Endothelial cell of umbilical vein (primary cell): ENCODE data around the gene PRRX2. TPM values are rescaled to one million over a fixed set of nuclear protein-coding genes. Genes with fewer than 3 reads are reported as not detected.
"Not testable (repeated sequence)": the region's sequence is repeated elsewhere in the genome, so short reads cannot be mapped to it uniquely, and the experiment has no call there.

Experiments used
- BruUV-seq: library from RNA; stranded (reverse); fragments of 400-500 nt; replicated peaks from 2 replicates; lab custom pipeline; 2021; lab: Mats Ljungman, UMichigan
- CTCF ChIA-PET: fragments of 300-600, 350-600 bp; sonication (Branson Sonifier 250); formaldehyde crosslinking; loops from one replicate; lab custom pipeline; 2021; ENCODE audit warnings: antibody characterized with exemption, inconsistent platforms; lab: Charles Lee
- POLR2A ChIA-PET: fragments of 300-600, 350-600 bp; sonication (Branson Sonifier 250); formaldehyde crosslinking; loops from one replicate; lab custom pipeline; 2021; ENCODE audit warnings: antibody characterized with exemption, inconsistent platforms; lab: Charles Lee
- DNase-seq: peaks from one replicate; pipeline ENCODE4 v3.0.0-alpha.2; 2011; ENCODE audit warnings: low read depth, low spot score
- FAIRE-seq: peaks from 2 replicates; lab custom pipeline; 2011; peaks lifted over from hg19 to GRCh38; lab: Jason Lieb, UNC
- H2AFZ ChIP-seq: 2 replicates; pipeline ENCODE4 v1.6.0; 2012; ENCODE audit warnings: low read depth, low read length, control low read depth, inconsistent platforms
- H3K27ac ChIP-seq: 2 replicates; pipeline ENCODE4 v1.5.1; 2011; ENCODE audit warnings: low read depth, mild to moderate bottlenecking, control low read depth, low read length, moderate library complexity; ENCODE audit not compliant: insufficient read depth
- H3K27me3 ChIP-seq, 2 experiments: 2 replicates each; pipeline versions ENCODE4 v1.6.0 to v1.6.1; 2011; ENCODE audit warnings: low read length in 2 of 2, mixed read lengths in 1 of 2; ENCODE audit not compliant: control insufficient read depth in 2 of 2, insufficient read depth in 2 of 2
- H3K36me3 ChIP-seq, 2 experiments: 2 replicates in 1 of 2; 3 replicates in 1 of 2; pipeline ENCODE4 v1.5.1; 2011; ENCODE audit warnings: low read length in 2 of 2, mild to moderate bottlenecking in 1 of 2, moderate library complexity in 1 of 2; ENCODE audit not compliant: control insufficient read depth in 2 of 2, insufficient read depth in 2 of 2; ENCODE audit errors: extremely low read depth in 1 of 2
- H3K4me1 ChIP-seq: 3 replicates; pipeline ENCODE4 v1.5.1; 2011; ENCODE audit warnings: mild to moderate bottlenecking, low read length; ENCODE audit not compliant: control insufficient read depth, insufficient read depth; ENCODE audit errors: extremely low read depth
- H3K4me2 ChIP-seq: 2 replicates; pipeline ENCODE4 v1.6.1; 2011; ENCODE audit warnings: low read length, control low read depth, mixed read lengths; ENCODE audit not compliant: insufficient read depth
- H3K4me3 ChIP-seq, 3 experiments: fragments of 200-600 bp in 1 of 3; sonication (generic), shearing (Covaris generic) in 1 of 3; replicated peaks in 1 of 3; 2 replicates each; pipeline ENCODE4 v1.5.1; 2011 to 2016; ENCODE audit warnings: control low read depth in 3 of 3, low read length in 3 of 3, mild to moderate bottlenecking in 2 of 3, inconsistent platforms in 1 of 3, low read depth in 1 of 3, moderate library complexity in 1 of 3; ENCODE audit not compliant: insufficient read depth in 1 of 3
- H3K79me2 ChIP-seq: 2 replicates; pipeline ENCODE4 v1.6.0; 2012; ENCODE audit warnings: low read length, inconsistent platforms; ENCODE audit not compliant: control insufficient read depth, insufficient read depth
- H3K9ac ChIP-seq: replicated peaks from 2 replicates; pipeline ENCODE3; 2011; ENCODE audit warnings: low read length, control low read depth; ENCODE audit not compliant: insufficient read depth; ENCODE audit errors: extremely low read depth
- H3K9me1 ChIP-seq: replicated peaks from 3 replicates; pipeline ENCODE4 v1.6.0; 2011; ENCODE audit warnings: mild to moderate bottlenecking, low read length; ENCODE audit not compliant: control insufficient read depth, insufficient read depth; ENCODE audit errors: extremely low read depth
- H3K9me3 ChIP-seq: replicated peaks from 2 replicates; pipeline ENCODE4 v1.5.1; 2012; ENCODE audit warnings: low read length, inconsistent platforms; ENCODE audit not compliant: control insufficient read depth, insufficient read depth
- H4K20me1 ChIP-seq: replicated peaks from 2 replicates; pipeline ENCODE3; 2011; ENCODE audit warnings: mild to moderate bottlenecking, low read length; ENCODE audit not compliant: control insufficient read depth, insufficient read depth; ENCODE audit errors: extremely low read depth
- EZH2 ChIP-seq: IDR thresholded peaks from 2 replicates; pipeline ENCODE4 v1.6.1; 2012; ENCODE audit warnings: borderline replicate concordance, low read depth, mild to moderate bottlenecking, moderate library complexity, low read length, inconsistent platforms; ENCODE audit not compliant: severe bottlenecking
- FOS ChIP-seq: IDR thresholded peaks from 2 replicates; pipeline ENCODE4 v1.6.1; 2011; ENCODE audit warnings: mild to moderate bottlenecking, low read length, moderate library complexity, borderline replicate concordance; ENCODE audit not compliant: insufficient read depth
- GATA2 ChIP-seq: IDR thresholded peaks from 2 replicates; pipeline ENCODE4 v1.7.0; 2011; ENCODE audit warnings: low read depth, mild to moderate bottlenecking, moderate library complexity, mixed read lengths, low read length; ENCODE audit not compliant: insufficient read length, insufficient read depth
- JUN ChIP-seq: IDR thresholded peaks from 2 replicates; pipeline ENCODE4 v1.6.1; 2011; ENCODE audit warnings: borderline replicate concordance, low read depth; ENCODE audit not compliant: insufficient read length, insufficient read depth
- MYC ChIP-seq: IDR thresholded peaks from one replicate; pipeline ENCODE4 v1.6.1; 2011; ENCODE audit warnings: mild to moderate bottlenecking, low read depth, low read length
- POLR2A ChIP-seq: IDR thresholded peaks from 2 replicates; pipeline ENCODE4 v1.6.1; 2012; ENCODE audit warnings: low read depth, mild to moderate bottlenecking, control low read depth, low read length
- POLR2AphosphoS5 ChIP-seq: IDR thresholded peaks from 2 replicates; pipeline ENCODE4 v1.6.1; 2012; ENCODE audit warnings: low read depth, mild to moderate bottlenecking, control low read depth, low read length, moderate library complexity; ENCODE audit not compliant: insufficient read depth
- dilution Hi-C: fragments of 300-500 bp; cut with MboI; formaldehyde crosslinking; loops from one replicate; pipeline ENCODE4 v1.15.0; 2019; ENCODE audit warnings: low sequenced_read_pairs; ENCODE audit not compliant: extremely low pct_ligation_motif_present
- intact Hi-C: fragments of 100-400 bp; cut with micrococcal nuclease; formaldehyde crosslinking; loops from one replicate; pipeline ENCODE4 v1.10.0; 2022
- polyA plus RNA-seq, 4 experiments: library from polyadenylated mRNA; depleted of rRNA in 3 of 4; stranded (reverse) in 3 of 4; unstranded in 1 of 4; fragments of >200 nt; gene quantifications; 2 replicates each; pipeline versions ENCODE4 v1.2.1 to v1.2.3, GENCODE V29; 2011 to 2012; ENCODE audit warnings: missing spikeins in 1 of 4
- total RNA-seq: library from RNA; stranded (reverse); gene quantifications from 2 replicates; pipeline ENCODE4 v1.2.3, GENCODE V29; 2021
- TF ChIP-seq, protein P1 (sequence below), 2 donors: IDR thresholded peaks; 1 replicate in 1 of 2; 2 replicates in 1 of 2; pipeline ENCODE4 v1.5.1; 2011; ENCODE audit warnings: low read length in 2 of 2, mild to moderate bottlenecking in 2 of 2, moderate library complexity in 2 of 2, control low read depth in 1 of 2, inconsistent platforms in 1 of 2, low read depth in 1 of 2; ENCODE audit not compliant: insufficient read depth in 1 of 2; ENCODE audit errors: extremely low read depth in 1 of 2
- TF ChIP-seq, protein P2 (sequence below): IDR thresholded peaks from 2 replicates; pipeline ENCODE4 v1.6.1; 2011; ENCODE audit not compliant: insufficient read depth, insufficient read length

Gene PRRX2
- total and polyA plus RNA-seq, 2 donors (not counting 3 experiments of a cell fraction or from before 2014, with no cell fraction given), result 0.19 to 0.77 TPM

DNA sequence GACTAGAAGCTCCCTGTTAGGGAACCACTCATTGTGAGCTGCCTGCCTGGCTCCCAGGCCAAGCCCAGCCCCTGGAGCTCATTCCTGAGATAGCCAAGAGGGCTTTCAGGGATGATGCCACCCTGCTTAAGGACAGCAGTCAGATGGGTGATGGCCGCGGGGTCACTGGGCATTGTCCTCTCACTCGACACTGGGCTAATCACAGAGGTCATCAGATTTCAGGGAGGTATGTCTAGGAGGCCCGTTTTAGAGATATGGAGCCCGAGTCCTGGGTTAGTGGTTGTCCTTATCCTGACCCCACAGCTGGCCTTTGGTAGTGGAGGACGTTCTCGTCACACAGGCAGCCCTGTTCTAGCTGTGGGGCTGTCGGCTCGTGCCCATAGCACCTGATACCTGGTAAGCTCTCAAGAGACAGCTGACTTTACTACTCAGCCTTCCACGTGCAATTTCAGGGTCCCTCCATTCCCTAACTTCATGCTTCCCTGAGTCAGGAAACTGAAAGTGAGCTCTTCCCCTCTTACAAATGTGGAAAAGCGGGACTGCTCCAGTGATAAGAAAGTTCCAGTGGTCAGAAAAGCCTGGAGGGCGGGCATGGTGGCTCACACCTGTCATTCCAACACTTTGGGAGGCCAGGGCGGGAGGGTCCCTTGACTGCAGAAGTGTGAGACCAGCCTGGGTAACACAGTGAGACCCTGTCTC is 94.5 kb downstream of the PRRX2 start:
- TF ChIP-seq, protein P1, sequence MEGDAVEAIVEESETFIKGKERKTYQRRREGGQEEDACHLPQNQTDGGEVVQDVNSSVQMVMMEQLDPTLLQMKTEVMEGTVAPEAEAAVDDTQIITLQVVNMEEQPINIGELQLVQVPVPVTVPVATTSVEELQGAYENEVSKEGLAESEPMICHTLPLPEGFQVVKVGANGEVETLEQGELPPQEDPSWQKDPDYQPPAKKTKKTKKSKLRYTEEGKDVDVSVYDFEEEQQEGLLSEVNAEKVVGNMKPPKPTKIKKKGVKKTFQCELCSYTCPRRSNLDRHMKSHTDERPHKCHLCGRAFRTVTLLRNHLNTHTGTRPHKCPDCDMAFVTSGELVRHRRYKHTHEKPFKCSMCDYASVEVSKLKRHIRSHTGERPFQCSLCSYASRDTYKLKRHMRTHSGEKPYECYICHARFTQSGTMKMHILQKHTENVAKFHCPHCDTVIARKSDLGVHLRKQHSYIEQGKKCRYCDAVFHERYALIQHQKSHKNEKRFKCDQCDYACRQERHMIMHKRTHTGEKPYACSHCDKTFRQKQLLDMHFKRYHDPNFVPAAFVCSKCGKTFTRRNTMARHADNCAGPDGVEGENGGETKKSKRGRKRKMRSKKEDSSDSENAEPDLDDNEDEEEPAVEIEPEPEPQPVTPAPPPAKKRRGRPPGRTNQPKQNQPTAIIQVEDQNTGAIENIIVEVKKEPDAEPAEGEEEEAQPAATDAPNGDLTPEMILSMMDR (IDR thresholded peaks at IDR 0.05; ENCODE audit: extremely low read depth in 1 of 2, insufficient read depth in 1 of 2, low read depth in 1 of 2, low read length in 2 of 2), result no peak
- TF ChIP-seq EZH2, result no peak
- no peak for TF ChIP-seq FOS
- TF ChIP-seq POLR2AphosphoS5, result no peak
- TF ChIP-seq GATA2, result no peak
- TF ChIP-seq JUN, result no peak
- no peak for TF ChIP-seq MYC
- no peak for TF ChIP-seq POLR2A
- TF ChIP-seq, protein P2, sequence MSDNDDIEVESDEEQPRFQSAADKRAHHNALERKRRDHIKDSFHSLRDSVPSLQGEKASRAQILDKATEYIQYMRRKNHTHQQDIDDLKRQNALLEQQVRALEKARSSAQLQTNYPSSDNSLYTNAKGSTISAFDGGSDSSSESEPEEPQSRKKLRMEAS, result no peak
- Histone ChIP-seq H2AFZ (no peak overlapping the region), H3K9me1 (no peaks in the 10 kb centered on the region), H3K4me2 (no peak overlapping the region), H4K20me1 (no peaks in the 10 kb centered on the region), H3K4me3 (no peak overlapping the region), H3K79me2 (no peaks in the 10 kb centered on the region), H3K4me1 (peaks cover 3% of the 10 kb centered on the region), H3K9me3 (no peaks in the 10 kb centered on the region), H3K9ac (no peak overlapping the region), H3K27me3 (no peaks in the 10 kb centered on the region), H3K36me3 (no peaks in the 10 kb centered on the region), H3K27ac (no peak overlapping the region)
- intact Hi-C loops (no loop called here), dilution Hi-C loops (no loop called here)
- POLR2A ChIA-PET, result no interaction called here
- BruUV-seq, result no TSS peak
- no peak for DNase-seq
- CTCF ChIA-PET, result interaction anchor here (0.6 to 2.0 kb wide), 5 partner anchors 12 to 134 kb away, joined by 3 to 8 read pairs (median 4); partner anchors contain the start of gene NTMT1
- FAIRE-seq, result no peak

DNA sequence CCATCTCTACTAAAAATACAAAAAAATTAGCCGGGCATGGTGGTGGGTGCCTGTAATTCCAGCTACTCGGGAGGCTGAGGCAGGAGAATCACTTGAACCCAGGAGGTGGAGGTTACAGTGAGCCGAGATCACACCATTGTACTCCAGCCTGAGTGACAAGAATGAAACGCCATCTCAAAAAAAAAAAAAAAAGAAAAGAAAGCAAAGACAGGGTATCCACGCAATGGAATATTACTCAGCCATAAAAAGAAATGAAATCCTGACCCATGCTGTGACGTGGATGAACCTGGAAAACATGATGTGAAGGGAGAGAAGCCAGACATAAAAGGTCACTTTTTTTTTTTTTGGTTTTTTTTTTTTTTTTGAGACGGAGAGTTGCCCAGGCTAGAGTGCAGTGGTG is 95.3 kb downstream of the PRRX2 start:
- H3K4me3 ChIP-seq, H3K27me3 ChIP-seq, H3K9ac ChIP-seq, DNase-seq, FAIRE-seq, H3K4me2 ChIP-seq, H4K20me1 ChIP-seq, intact Hi-C loops, H3K9me3 ChIP-seq, H3K36me3 ChIP-seq, H3K9me1 ChIP-seq, H3K79me2 ChIP-seq, POLR2A ChIA-PET, H3K4me1 ChIP-seq, H3K27ac ChIP-seq, BruUV-seq, dilution Hi-C loops, H2AFZ ChIP-seq: not testable (repeated sequence)
- CTCF ChIA-PET, result interaction anchor here (1.1 to 1.5 kb wide), 3 partner anchors 11 to 16 kb away, joined by 4 to 5 read pairs (median 4); no protein-coding TSS in a partner anchor
